T-helper 9 cell (primary cell): Measurements from ENCODE around the gene DNAJB5.
"Not testable (repeated sequence)": the region's sequence is repeated elsewhere in the genome, so short reads cannot be mapped to it uniquely, and the experiment has no call there.

Experiments
- DNase-seq: peaks from one replicate; pipeline ENCODE4 v3.0.0-alpha.2; 2020

Gene DNAJB5

DNA sequence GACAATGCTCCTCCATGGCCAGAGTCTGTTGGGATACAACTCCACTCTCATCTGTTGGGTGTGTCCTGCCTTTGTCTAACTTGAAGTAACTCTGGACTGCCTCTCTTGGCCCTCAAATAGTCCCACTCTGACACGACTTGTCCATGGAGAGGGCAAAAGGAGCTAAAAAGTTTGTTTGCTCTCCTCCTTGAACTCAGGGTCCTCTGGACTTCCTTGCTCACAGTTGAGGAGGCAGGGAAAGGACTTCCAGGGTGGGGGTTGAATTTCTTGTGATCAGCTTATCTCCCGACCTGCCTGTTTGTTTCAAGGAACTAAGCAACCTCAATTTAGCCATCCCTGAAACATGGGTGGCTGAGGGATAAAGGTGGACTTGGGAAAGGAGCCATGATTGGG is 11.7 kb downstream of the DNAJB5 start:
- DNase-seq: no peak

DNA sequence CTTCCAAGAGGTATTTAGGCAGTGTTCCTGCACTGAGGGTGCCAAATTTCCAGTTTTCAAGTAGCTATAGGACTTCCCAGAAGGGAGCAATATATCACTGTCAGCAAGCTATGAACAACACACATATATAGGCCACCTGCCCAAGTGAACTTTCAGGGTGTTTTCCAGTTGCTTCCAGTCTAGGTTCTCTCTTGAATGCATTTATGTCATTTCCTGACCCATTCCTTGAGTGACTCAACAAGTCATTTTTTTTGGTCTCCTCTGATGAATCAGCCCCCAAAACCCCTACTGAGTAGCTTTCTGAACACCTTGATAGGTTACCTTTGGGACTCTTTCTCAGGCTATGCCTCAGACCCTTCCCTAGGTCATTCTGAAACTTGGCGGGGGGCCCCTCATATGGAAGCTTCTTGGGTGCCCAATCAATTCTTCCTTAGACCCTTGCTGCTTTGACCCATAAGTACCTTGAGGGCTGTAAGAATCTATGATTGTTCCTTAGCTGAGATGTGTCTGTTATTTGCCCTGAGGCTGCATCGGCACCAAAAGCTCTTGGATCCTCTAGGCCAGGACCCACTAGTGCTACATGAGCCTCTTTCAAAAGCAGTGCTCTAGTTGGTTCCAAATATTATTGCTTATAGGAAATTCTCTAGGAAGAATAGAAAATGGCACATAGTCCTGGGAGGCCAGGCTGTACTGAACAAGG is 12.4 kb downstream of the DNAJB5 start:
- DNase-seq: no peak

DNA sequence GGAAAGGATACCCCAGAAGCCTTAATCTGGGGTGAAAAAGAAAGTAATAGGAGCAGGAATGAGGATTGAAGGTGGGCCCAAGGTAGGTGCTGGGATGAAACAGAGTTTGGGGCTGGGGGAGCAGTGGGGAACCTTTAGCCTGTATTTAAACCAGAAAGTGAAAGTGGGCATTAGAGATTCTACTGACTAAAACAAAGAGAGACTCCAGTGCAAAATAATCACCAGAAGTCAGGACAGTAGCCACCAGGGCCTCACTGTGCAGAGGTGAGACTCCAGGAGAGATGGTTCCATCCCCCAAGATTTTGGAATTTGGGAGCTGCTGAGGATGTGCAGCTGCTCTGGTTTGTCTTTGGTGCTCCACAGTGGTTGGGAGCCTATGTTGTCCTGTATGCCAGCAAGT is 13.1 kb downstream of the DNAJB5 start:
- DNase-seq: no peak

DNA sequence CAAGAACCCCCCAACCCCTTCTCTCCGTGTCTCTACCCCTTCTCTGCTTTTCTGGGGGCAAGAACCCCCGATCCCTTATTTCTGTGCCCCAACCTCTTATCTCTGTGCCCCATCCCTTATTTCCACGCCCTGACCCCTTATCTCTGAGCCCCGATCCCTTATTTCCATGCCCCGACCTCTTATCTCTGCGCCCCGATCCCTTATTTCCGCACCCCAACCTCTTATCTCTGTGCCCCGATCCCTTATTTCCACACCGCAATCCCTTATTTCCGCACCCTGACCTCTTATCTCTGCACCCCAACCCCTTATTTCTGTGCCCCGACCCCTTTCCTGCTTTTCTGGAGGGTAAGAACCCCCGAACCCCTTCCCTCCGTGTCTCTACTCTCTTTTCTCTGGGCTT is 14.8 kb downstream of the DNAJB5 start:
- not testable (repeated sequence) for DNase-seq

DNA sequence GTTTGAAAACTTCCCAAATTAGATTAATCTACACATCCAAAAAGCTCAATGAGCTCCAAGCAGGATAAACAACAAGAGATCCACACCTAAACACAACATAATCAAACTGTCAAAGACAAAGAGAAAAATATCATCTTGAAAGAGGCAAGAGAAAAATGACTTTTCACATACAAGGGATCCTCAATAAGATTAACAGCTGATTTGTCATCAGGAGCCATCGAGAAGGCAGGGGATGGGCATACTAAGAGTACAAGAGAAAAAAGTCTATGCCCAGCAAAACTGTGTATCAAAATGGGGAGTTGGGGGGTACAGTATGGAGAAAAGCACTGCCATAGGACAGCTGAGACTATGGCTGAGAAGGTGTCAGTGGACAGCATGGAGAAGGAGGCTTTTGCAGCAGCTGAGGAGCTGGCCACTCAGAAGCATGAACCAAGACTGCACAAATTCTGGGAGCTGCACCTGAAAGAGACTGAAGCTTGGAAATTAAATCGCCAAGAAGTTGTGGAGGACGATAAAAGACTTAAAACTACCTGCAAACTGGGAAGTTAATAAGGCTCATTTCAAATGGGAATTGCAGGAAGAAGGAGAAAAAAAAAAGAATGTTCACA is 20.9 kb downstream of the DNAJB5 start:
- DNase-seq: no peak

DNA sequence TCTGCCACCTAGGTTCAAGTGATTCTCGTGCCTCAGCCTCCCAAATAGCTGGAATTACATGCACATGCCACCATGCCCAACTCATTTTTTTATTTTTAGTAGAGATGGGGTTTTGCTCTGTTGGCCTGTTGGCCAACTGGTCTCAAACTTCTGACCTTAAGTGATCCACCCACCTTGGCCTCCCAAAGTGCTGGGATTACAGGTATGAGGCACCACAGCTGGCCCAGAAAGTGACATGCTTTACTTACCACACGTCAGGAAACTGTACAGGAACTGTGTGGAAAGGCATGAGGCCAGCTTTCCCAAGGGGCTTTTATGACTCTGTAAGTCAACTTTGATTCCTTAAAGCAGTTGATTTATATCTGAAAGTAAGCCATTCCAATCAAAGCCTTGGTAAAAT is 25.0 kb downstream of the DNAJB5 start:
- DNase-seq: no peak

DNA sequence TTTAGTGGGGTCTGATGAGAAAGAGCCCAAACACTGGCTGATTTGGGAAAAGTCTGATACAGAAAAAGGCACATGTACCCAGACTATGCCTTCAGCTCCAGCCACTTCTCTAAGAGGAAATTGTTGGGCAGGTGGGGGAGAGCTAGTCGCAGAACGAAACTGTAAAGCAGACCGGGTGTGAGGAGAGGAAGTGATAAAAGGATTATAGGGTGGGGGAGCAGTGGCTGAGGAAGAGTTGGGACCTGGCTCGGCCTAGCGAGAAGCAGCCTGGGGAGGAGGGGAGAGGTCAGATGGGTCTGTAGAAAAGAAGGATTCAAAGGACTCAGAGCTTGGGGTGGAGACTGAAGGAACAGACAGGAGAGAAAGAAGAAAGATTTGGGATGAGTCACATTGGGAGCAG is 33.9 kb downstream of the DNAJB5 start:
- DNase-seq: not testable (repeated sequence)

DNA sequence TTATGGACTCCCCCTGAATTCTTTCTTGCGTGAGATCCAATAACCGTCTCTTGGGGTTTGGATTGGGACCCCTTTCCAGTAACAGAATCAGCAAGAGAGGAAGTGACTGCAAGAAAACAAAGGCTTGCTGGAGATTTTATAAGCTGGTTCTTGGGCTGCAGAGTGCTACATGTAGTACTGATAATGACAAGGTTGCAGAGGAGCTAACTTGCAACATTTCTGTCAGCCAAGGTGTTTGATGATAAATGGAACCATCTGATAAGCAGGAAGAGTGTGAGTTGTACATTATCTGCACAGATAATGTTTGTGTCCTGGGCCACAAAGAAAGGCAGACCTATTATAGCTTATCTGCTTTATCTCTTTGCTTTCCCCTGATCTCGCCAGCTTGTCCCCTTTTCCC is 37.1 kb downstream of the DNAJB5 start:
- no peak for DNase-seq

DNA sequence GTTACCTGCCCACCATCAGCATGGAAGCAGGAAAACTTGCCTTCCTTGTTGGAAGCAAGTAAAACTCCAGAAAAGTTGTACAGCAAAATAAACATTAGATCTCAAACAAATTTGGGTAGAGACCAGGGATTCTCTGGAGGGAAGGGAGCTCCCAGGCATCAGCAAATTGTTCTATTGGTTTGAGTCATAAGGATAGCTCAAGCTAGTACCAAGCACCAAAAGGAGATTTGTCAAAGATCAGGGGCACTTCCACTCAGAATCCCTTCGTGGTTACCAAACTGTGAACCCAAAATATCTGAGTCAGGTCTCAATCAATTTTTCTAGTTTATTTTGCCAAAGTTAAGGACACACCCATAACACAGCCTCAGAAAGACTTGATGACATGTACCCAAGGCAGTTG is 37.8 kb downstream of the DNAJB5 start:
- DNase-seq: no peak

DNA sequence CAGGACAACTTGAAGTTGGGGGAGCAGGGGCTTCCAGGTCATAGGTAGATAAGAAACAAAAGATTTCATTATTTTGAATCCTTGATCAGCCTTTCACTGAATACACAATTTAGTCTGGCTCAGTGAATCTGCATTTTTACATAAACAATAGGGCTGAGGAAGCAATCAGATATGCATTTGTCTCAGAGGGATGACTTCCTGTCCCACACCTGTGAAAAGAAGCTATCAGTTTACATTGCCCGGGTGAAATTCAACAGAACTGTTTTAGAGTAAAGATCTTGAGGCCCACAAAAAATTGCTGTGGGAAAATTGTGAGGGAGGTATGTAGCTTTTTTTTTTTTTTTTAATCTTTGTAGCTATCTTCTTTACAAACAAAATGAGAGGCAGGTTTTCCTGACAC is 38.3 kb downstream of the DNAJB5 start:
- no peak for DNase-seq

DNA sequence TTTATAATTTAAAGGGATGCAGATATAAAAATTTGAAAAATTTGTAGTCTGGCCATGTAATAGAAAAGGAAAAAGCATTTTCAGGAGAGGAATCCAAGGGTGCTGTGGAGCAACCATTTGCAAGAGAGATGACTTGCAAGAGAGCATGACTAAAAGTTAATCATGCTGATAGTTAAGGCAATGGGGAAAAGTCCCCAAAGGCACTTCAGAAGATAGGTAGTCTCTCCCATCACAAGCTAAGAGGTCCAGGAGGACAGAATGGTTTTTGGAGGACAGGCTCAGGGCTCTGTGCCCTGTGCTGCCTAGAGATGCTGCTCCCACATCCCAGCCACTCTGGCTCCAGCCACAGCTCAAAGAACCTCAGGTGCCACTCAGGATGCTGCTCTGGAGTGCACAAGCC is 38.8 kb downstream of the DNAJB5 start:
- DNase-seq: no peak

DNA sequence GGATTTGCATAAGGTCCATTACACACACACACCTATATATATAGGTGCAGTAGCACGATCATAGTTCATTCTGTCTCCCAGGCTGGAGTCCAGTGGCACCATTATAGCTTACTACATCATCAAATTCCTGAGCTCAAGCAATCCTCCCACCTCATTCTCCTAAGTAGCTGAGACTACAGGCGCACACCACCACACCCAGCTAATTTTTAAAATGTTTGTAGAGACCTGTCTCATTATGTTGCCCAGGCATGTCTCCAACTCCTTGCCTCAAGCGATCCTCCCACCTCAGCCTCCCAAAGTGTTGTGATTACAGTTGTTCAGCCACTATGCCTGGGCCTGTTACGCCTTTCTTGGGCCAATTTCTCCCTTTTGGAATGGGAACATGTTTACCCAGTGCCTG is 39.7 kb downstream of the DNAJB5 start:
- DNase-seq: no peak

DNA sequence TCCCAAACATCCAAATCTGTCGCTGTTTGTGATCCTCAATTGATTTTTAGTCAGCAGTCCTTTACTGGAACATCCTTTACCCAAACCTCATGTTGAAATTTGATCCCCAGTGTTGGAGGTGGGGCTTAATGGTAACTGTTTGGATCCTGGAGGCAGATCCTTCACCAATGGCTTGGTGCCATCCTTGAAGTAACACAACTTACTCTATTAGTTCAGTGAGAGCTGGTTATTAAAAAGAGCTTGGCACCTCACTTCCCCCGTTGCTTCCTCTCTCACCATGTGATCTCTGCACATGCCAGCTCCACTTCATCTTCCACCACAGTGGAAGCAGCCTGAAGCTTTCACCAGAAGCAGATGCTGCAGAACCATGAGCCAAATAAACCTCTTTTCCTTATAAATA is 40.3 kb downstream of the DNAJB5 start:
- no peak for DNase-seq

DNA sequence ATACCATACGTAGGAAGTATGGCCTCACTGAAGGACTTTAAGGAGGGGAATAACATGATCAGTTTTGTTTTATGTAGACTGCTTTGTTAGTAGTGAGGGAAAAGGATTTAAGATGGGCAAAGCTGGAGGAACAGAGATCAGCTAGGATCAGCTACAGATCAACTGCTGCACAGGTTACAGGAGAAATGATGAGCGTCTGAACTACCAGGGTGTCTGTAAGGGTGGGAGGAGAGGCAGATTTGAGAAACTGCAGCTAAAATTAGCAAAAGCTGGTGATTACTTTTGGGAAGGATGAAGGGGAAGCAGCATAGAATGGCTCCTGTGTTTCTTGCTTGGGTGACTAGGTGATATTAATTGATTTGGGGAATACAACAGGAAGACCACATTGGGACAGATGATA is 43.6 kb downstream of the DNAJB5 start:
- no peak for DNase-seq

DNA sequence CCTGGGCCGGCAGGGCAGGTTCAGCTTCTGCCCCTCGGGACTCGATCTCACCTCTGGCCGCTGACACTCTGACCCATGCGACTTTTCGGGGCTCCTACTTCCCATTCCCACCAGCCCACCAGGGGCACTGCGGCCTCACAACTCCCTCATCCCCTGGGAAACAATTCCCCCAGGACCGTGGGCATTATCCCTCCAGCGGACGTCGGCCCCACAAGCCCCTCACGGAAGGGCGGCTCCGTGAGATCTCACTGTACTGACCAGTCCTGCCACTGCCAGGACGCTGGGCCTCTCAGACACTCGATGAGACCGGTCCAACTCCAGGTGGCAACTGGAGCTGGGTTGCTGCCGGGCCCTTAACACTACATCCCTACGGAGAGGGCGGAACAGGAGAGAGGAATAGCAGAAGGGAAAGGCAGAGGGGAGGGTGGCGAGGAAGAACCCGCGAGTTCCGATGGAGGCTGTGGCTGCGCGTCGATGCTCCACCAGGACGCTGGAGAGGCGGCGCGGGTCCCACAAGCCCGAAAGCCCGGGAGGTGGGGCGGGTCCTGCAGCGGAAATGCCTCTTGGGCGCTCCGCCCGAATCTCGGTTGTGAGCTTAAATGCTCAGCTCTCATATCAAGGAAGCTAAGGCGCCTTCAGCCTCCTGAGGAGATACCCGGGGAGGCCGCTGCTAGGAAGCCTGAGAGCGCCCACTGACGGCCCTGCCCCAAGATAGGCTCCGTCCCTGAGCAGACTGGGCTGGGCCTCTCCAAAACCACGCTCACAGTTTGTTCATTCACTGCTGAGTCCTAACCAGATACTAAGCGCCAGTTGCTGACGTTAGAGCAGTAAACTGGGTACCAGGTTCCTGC is 46.5 kb downstream of the DNAJB5 start:
- no peak for DNase-seq

DNA sequence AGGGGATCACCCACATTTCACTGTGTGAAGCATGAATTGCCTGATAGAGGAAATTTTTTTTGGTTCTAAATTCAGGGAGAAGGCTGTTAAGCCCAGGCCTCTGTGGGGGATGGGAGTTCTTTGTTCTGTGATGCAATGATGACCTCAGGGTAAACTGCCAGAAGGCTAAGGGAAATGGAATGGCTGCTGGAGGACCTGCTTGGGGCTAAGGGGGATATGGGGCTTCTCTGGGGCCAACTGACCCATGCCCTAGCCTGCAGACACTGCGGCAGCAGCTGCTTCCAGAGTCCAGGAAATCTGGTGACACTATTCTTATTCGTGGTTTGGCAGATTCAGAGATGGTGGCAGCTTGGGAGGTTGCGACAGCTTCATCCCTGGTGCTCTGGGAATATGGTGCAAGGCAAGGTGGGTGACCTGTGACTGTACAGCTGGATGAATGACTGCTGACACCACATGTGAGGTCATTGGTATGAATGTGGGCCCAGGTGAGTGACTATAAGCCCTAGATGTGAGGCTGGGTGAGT is 52.6 kb downstream of the DNAJB5 start:
- no peak for DNase-seq

DNA sequence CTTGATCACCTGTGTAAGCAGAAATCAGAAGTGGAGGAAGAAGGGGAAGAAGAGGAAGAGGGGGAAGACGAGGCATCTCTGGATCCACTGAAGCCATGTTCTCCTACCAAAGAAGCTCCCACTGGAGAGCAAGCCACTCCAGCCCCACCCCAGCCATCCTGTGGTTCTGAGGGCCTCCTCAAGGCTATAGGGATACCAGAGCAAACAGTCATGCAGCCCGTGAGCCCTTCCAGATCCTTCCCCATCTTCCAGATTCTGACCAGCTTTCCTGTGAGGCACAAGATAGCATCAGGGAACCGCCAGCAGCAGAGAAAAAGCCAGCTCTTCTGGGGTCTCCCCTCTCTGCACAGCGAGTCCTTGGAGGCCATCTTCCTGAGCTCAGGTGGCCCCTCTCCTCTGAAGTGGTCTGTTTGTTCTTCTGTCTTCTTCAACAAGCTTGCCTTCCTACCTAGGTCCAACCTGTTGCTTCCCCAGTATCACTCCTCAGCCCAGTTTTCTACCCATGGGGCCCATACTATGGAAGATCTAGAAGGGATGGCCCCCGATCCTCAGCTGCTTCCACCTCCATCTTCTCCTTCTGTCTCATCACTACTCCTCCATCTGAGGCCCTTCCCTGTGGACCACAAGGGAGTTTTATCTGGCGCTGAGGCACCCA is 53.5 kb downstream of the DNAJB5 start:
- DNase-seq: no peak

DNA sequence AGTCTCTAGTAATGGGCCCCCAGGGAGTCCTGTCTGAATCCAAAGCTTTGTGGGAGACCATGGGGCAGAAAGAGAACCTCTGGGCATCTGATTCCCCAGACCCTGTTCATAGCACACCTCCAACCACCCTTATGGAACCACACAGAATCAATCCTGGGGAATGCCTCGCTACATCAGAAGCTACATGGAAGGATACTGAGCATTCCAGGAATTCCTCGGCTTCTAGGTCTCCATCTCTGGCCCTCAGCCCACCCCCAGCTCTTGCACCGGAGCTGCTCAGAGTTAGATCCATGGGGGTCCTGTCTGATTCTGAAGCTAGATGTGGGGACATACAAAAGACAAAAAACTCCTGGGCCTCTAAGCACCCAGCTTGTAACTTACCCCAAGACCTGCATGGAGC is 54.5 kb downstream of the DNAJB5 start:
- no peak for DNase-seq
